22Rv1 (cell line): ENCODE measurements around the gene PRSS2.

Experiments
- CTCF ChIP-seq: fragments of 450-650 bp; IDR thresholded peaks from 2 replicates; pipeline ENCODE4 v1.5.1; 2017; ENCODE audit warnings: mild to moderate bottlenecking
- ZFX ChIP-seq: fragments of 450-650 bp; IDR thresholded peaks from 2 replicates; pipeline ENCODE4 v1.6.1; 2017; ENCODE audit warnings: antibody characterized with exemption, borderline replicate concordance

DNA sequence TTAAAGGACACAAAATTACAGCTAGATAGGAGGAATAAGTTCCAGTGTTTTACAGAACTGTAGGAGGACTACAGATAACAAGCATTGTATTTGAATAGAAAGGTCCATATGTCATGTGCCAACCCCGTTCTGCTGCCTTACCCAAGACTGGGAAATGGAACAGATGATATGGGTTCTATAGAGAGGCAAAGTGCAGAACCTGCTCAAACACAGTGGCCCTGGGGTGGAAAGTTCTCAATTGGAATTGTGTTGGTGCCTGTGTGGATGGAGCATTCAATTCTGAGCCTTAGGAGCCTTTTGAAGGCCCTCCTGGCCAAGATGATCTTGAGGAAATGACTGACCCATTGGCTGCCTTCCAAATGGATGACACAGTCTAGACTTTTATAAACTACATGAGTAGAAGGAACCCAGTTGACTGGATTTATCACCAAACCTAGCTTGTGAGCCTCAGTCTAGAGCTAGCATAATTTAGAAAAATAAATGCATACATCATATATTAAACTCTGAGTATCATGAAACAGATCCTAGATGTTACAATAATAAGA, 25.6 kb upstream of the PRSS2 start:
- TF ChIP-seq CTCF: no peak
- TF ChIP-seq ZFX: no peak
